Activated CD8-positive, alpha-beta memory T cell treated with anti-CD3 and anti-CD28 coated beads, Interleukin-2, amount 50 U/mL, for 1 hour (primary cell): ENCODE measurements around the gene CEP164.

Experiments used
- DNase-seq: peaks from one replicate; pipeline ENCODE4 v3.0.0-alpha.2; 2020; ENCODE audit errors: extremely low read depth

Gene CEP164

GRCh38 chr11:117327567-117328374 is at the start of gene CEP164:
Gene CEP164 (plus strand): TSS chr11:117327854. CDS start chr11:117338587, 10,733 bp downstream.
- peak; percentile 83 for DNase-seq

GRCh38 chr11:117278347-117278746 is 49.3 kb upstream of the CEP164 start:
- no peak for DNase-seq

DNA sequence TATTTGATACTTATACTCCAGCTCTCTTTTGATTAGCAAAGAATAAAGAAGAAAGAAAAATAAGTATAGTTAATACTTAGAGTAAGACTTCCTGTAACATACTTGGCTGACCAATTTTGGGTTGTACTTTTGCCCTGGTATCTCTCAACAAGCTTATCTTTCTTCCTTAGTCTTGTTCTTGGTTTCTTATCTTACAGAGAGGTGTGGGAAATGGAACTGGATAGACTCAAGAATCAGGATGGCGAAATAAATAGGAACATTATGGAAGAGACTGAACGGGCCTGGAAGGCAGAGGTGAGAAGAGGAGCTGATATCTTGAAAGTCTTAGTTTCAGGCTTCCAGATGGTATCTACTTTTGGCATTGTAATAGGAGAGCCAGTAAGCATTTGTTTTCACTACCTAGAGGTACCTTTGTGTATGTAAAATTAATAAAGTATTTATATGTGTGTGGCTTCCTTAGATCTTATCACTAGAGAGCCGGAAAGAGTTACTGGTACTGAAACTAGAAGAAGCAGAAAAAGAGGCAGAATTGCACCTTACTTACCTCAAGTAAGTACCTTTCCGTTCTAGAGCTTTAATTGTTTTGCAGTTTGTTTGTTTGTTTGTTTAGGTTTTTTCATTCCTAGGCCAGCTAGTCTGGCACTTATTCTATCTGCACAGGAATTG is 47.8 kb upstream of the CEP164 start:
- no peak for DNase-seq

DNA sequence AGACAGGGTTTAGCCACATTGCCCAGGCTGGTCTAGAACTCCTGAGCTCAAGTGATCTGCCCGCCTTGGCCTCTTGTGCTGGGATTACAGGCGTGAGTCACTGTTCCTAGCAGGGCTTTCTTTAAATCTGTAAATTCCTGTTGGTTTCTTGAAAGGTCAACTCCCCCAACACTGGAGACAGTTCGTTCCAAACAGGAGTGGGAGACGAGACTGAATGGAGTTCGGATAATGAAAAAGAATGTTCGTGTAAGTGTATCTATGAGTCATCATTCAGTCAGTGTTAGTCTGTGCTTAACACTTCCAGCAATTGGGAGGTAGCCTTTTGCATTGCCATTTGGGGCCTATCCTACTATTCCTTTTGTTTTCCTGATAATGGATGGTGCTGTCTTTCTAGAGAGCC is 46.5 kb upstream of the CEP164 start:
- DNase-seq = no peak

DNA sequence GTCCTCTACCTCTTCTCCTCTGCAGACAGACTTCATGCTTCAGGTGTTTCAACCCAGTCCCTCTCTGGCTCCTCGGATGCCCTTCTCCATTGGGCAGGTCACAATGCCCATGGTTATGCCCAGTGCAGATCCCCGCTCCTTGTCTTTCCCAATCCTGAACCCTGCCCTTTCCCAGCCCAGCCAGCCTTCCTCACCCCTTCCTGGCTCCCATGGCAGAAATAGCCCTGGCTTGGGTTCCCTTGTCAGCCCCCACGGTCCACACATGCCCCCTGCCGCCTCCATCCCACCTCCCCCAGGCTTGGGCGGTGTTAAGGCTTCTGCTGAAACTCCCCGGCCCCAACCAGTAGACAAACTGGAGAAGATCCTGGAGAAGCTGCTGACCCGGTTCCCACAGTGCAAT is 45.8 kb upstream of the CEP164 start:
- DNase-seq = no peak

- DNase-seq = no peak
Measured at GRCh38 chr11:117282956-117283355, 44.7 kb upstream of the CEP164 start.

DNA sequence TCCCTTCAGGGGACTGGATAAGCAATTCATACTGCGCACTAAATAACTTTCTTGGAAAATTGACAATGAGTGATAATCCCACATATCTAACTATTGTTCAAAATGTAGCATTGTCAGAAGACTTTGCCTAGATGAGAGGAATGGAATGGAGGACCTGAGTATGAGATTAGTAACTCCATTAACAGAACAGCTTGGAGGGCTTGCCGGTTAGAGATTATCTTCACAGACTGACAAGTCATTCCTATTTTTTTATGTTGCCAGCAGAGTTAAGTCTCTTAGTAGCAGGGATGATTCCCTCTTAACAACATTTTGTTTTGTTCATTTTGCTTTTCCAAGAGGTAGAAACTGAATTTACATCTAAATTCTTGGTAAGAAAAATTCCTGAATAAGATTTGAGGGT is 43.6 kb upstream of the CEP164 start:
- no peak for DNase-seq

- DNase-seq = no peak
Measured at GRCh38 chr11:117286588-117286987, 41.1 kb upstream of the CEP164 start.

- no peak for DNase-seq
Measured at GRCh38 chr11:117287668-117288067, 40.0 kb upstream of the CEP164 start.

DNA sequence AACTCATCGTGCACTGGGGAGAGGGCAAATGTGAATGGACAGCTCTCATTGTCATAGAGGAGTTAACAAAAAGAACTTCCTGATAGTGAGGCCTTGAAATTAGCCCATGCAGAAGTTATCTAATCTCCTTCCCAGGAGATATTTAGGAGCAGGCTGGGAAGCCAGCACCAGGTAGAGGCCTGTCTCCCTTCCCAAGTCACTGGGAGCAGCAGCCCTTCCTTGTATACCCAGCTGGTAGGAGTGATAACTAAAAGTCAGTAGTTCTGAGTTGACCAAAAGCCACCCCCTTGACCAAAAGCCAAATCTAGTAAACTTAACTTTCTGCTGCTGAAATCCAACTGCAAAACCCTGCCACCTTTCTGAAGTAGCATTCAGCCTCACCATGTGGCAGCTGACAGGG is 37.9 kb upstream of the CEP164 start:
- DNase-seq = no peak

- no peak for DNase-seq
Measured at GRCh38 chr11:117290809-117291396, 36.8 kb upstream of the CEP164 start, which contains the start of gene BACE1-AS. Gene BACE1-AS (plus strand): TSS chr11:117291346.

DNA sequence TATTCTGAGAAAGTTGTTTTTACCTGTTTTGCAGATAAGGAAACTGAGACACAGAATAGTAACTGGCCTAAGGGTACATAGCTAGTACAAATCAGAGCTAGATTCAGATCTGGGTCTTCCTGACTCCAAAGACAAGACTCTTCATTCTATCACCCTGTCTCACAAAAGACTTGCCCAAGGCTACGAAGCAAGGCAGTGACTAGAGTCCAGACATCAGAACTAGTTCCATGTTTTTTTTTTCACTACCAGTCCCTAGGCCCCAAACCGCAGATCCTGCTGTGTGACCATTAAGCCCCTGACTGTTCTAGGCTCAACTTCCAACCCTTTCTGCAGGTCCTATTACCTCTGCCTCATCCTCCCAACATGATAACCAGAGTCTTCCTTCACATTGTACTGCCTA is 35.0 kb upstream of the CEP164 start:
- DNase-seq = no peak

- DNase-seq = no peak
Measured at GRCh38 chr11:117295438-117296137, 32.1 kb upstream of the CEP164 start.

GRCh38 chr11:117296881-117297280 is 30.8 kb upstream of the CEP164 start:
- DNase-seq = no peak

- no peak for DNase-seq
Measured at GRCh38 chr11:117298195-117298594, 29.5 kb upstream of the CEP164 start.

- no peak for DNase-seq
Measured at GRCh38 chr11:117299351-117300282, 28.0 kb upstream of the CEP164 start.

DNA sequence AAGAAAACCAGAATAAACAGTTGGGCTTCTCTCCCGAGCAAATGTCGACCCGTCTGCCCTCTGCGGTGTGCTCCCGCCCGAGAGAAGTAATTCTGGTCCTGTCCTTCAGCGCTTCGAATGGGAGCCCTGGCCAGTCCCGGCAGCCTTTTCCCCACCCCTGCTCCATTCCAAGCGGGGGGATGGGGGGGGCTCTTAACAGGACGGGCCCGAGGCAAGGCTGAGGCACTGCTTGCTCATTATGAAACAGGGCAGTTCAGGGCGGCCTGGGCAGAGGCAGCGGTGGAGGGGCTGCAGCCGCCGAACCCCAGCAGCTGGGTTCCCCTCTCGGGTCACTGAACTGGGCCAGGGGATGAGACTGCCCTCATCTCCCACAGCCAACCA is 27.4 kb upstream of the CEP164 start:
- DNase-seq = no peak

- no peak for DNase-seq
Measured at GRCh38 chr11:117300773-117301172, 26.9 kb upstream of the CEP164 start.

GRCh38 chr11:117302228-117302627 is 25.4 kb upstream of the CEP164 start:
- no peak for DNase-seq

DNA sequence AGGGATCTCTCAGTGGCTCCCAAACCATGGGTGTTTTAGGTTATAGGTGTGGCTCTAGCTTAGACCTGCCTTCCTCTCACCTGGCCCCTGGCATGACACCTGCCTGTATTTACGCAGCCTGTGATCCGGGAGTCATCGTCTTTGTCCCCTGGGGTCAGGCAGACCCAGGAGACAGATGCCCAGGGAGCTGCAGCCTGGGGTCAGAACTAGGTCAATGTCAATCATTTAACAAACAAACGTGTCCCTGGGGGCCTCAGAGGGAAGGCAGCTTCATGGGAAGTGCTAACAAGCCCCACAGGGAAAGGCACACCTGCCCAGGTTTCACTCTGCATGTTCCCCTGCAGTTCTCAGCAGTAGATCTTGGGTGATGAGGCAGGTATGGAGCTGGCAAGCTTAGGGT is 24.6 kb upstream of the CEP164 start:
- DNase-seq = no peak

GRCh38 chr11:117303646-117304315 is 23.9 kb upstream of the CEP164 start:
- no peak for DNase-seq
